GM19372 (cell line): ENCODE measurements around the gene AKIP1.
"Not testable (repeated sequence)": the region's sequence is repeated elsewhere in the genome, so short reads cannot be mapped to it uniquely, and the experiment has no call there.

ENCODE experiments used
- ATAC-seq: cut with Tn5 transposase; IDR thresholded peaks from one replicate; pipeline ENCODE4 v1.9.1; 2021; ENCODE audit warnings: mild to moderate bottlenecking, low read depth, moderate library complexity; ENCODE audit not compliant: unreplicated experiment

The AKIP1 gene

DNA sequence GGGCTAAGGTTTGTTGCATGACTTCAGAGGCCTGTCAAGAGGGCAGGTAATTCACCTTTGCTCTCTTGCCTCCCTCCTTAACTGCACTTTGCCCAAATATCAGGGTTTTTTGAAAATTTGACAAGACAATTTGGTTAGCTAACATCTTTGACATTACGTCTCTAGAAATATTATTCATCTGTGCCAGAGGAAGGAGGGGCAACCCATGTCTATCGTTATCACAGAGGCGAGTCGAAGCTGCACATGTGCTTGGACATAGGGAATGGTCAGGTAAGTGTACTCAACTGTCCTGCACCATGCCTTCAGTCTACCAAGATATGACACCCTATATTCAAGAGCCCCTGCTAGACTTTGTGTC lies 3.7 kb downstream of the AKIP1 start:
- ATAC-seq, result no peak

DNA sequence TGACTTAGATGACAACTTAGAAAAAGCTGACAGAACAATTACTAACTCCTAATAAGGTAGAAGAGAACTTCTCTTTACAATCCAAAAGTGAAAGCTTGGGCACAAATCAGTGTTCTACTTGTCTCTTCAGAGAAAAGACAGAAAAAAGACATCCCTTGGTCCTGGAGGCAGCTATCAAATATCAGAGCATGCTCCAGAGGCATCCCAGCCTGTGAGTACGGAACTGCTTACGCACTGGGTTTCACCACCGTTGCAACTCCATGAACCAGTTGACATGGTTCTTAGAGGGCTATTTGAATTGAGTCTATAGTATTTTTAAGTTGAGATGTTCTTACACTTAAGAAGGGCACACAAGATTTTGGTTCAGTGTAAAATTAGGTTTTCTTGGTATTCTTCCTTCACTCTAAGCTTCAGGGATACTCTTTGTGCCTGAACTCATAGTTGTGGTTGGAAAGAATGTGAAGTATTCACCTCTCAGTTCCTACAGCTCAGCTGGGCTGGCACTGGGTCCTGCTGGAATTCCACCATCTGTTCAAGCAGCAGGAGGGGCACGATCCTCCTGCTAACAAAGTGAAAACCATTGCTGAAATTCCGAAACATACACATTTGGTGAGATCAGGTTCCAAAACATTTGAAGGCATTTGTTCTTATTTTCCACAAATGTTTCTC lies 6.3 kb downstream of the AKIP1 start:
- no peak for ATAC-seq

DNA sequence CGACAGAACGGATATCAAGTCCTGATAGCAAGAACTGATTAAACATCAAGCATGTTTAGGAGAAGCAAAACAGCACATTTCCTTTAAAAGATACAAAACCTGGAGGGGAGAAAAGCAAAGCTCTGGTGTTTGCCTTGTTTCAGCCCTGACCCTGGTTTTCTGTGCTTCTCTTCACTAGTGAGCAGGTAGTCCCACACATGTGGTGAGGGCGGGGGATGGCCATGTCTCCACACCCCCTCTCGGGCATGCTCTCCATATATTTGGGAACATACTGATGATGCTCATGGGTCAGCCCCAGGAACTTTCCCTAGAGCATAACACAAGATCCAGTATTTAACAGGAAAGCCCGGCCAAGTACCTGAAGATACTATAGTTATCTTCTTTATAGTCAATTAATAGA lies 11.7 kb downstream of the AKIP1 start:
- ATAC-seq, result no peak

DNA sequence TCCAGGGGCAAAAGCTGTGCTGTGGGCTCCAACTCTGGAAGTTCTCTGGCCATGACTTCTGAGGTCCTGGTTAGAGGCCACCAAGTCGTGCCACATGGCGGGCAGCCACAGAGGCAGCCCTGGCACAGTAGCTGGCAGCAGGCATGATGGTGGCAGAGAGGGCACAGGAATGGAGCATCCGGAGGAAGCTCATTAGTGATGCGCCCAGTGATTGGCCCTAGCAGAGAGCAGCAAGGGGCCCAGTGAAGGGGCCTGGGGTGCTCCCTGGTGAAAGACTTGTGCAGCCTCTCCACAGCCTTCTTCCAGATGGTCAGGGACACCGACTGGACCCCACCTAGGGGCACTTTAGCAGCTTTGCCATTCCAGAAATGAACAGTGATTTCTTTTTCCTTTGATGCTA lies 14.7 kb downstream of the AKIP1 start:
- no peak for ATAC-seq

DNA sequence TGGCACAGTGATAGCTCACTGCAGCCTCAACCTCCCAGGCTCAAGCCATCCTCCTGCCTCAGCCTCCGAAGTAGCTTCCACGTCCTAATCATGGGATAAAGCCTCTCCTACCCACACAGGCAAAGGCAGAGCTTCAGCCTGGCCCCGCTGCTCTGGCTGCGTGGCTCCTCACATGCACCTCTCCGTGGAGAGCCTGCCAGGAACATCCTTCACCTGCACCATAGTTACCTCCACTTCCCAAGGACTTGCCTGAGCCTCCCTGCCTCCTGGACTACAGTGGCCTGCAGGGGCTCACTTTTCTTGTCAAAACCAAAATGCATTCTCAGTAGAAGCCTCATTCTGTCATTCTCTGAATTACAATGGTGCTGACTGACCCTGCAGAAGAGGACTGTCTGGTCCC lies 15.2 kb downstream of the AKIP1 start:
- no peak for ATAC-seq

DNA sequence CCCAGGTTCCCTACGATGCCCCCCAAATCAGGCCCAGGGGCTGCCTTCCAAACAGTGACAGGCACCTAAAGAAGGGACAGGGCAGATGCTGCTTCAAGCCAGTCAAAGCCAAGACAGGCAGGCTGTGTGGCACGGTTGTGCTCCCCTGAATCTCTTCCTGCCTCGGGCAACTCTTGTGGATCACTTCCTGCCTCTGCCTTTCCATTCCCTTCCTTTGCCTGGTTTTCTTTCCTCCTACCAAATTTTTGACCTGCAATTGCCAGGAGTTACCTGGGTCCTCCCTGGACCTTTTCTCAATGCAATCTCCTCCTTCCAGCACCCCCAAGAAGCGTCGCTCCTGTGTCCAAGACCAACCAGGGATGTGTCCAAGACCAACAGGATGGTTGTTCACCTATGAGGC lies 16.2 kb downstream of the AKIP1 start:
- ATAC-seq, result no peak

DNA sequence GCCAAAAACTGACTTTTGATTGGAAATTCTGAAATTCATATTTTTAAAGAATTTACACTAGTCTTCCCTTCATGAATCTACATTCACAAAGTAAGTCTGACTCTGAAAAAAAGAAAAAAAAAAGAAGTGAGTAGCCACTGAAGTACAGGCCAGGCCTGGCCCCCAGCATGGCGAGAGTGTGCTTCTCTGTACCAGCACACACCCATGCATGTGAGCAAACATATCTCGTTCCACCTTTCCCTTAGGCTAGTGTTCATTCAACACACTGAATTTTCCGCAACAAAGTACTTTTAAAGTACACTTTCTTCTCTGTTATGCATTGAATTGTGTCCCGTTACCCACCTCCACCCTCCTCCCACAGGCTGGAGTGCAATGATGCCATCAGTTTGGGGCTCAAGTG lies 17.2 kb downstream of the AKIP1 start:
- ATAC-seq, result no peak

DNA sequence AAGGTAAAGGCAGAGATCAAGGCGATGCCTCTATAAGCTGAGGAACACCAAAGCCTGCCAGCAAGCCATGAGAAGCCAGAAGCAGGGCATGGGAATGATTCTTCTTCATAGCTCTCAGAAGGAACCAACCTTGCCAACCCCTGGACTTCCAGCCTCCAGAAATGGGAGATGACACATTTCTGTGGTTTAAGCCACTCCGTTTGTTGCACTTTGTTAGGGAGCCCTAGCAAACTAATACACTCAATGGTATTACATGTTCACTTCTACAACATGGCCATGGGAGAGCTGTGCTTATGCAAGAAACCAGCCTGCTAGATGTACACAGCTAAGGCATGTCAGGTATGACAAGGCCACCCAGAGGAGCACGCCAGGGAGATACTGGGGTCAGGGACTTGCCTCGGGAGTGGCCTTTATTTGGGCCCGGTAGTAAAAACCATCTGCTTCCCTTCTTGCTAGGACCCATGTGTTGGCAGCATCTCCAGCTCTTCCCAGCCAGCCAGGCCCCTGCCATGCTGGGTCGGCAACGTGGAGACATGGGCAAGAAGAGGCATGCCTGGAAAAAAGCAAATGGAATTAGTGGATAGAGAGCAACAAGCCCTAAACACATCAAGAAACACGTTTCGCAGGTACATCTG lies 18.1 kb downstream of the AKIP1 start:
- no peak for ATAC-seq

DNA sequence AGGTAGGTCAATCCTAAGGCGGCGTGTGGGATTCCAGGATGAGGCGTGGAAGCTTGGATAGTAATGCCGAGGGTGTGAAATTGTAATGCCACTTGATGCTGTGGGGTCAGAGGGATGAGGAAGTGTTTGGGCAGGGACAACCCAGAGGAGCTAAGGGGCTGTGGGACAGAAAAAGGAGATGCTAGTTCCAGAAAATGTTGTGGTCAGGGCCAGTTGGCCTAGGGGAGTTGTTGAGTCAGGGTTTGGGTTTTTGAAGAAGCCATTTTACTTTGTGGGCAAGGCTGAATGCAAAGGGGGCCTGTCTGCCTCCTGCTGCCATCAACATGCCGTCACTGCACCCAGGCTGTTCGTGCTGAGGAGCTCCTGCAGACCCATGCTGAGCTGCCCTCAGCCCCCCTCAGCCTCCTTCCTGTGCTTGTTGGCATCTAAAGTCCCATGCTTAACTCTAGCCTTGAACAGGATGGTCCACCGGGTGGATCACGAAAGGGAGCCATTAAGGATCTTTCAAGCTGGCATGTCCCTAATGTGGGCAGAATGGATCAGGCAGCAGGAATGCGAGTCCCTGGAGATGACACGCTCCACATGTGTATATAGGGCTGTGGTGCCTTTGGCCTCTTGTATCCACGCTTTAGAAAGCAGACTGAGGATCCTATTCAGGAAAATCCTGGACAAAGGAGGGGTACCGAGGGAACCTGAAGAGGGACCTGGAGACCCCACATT lies 19.6 kb downstream of the AKIP1 start:
- ATAC-seq, result no peak

DNA sequence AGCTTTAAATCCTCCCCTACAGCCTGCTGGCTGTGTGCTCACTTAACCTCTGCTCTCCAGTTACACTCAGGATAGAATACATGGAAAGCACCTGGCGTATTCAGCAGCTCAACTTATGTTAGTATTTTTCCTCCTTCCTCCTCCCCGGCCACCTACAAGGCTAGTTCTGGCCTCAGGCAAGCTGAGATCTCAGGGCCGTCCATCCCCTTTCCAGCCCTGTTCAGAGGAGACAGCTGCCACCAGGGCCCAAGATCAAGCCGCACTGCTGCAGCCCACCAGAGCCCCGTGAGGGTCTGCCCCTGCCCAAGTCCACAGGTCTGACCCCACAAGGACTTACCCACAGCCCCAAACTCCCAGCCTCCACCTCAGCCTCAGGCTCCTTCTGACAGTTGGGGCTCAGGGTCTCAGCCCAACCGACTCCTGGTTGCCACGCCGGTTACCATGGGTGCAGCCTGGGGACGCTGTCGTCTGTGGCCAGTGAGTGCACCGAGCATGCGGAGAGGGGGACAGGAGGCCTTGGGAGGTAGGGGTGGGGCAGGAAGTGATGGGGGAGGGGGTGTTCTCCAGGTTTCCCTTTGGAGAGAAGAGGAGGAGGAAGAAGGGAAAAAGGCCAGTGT lies 21.7 kb downstream of the AKIP1 start, which contains the start of gene C11orf16:
C11orf16 (minus strand) TSS at position 384 of the 617 bp plus-strand sequence. CDS start 639 bp downstream, outside the sequence.
- ATAC-seq, result no peak

DNA sequence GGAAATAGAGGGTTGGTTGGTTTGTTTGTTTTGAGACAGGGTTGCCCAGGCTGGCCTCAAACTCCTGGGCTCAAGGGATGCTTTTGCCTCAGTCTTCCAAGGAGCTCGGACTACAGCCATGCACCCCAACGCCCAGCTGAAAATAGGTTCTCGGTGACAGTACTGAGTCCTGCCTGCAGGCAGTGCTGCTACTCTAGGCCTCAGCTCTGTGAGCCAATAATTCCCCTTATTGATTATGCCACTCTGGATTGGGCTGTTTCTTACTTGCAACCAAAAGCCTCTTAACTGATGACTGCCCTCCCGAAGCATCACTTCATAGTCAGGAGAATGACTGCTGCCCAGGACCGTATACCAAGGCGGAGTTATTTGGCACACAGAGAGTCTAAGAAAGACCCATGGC lies 22.9 kb downstream of the AKIP1 start:
- no peak for ATAC-seq

DNA sequence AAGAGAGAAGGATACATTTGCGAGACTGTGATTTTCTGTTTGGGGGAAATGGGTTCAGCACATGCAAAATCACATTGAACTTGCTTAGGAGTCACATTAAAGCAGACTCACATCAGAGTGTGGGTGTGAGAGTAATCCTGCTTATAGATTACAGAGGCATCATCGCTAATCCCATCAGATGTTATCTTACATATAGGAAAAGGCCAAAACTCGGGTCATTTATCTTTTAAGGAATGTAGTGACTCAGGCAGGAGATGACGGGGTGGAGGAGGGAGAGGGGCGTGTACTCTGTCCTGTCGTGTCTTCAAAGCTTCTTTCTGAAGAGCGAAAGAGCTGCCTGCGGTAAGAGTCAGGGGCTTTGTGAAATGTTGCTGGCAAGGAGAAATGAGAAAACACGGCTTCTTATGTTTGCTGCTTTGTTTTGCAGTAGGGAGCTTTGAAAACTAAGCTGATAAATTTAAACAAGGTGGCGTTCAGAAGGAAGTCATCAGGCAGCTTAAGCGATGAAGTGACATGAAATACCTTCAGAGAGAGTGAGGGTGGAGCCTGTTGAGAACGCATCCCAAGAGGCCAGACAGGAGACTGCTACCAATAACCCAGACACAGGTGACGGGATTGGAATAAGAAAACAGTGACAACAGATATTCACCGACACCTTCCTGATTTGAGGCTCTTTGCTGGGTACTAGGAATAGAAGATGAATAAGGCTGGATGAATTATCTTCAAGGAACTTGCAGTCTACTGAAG lies 23.9 kb downstream of the AKIP1 start:
- ATAC-seq, result no peak

DNA sequence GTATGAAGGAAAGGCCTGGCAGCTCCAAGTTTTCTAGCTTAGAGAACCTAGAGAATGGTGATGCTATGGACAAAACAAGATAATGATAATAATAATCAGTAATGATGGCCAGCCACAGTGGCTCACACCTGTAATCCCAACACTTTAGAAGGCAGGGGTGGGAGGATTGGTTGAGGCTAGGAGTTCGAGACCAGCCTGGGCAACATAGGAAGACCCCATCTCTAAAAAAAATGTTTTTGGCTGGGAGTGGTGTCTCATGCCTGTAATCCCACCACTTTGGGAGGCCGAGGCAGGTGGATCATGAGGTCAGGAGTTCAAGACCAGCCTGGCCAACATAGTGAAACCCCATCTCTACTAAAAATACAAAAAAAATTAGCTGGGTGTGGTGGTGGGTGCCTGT lies 24.8 kb downstream of the AKIP1 start:
- ATAC-seq, result not testable (repeated sequence)

DNA sequence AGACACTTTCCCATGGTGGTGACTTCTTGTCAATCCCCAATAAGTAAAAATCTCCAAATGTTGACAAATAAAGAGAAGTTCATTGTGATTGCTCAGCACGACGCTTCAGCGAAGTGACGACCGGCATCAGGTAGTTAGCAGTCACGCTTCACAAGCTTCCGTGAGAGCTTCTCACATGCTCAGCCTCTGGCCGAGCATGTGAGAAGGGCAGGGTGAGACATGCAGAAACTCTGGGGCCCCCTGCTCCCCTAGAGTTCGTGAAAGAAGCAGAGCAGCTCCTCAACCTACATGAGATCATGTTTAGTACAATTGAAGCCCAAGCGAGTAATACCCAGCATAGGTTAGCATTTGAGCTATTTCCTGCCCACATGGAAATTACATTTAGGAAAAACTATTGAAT lies 26.2 kb downstream of the AKIP1 start:
- no peak for ATAC-seq

DNA sequence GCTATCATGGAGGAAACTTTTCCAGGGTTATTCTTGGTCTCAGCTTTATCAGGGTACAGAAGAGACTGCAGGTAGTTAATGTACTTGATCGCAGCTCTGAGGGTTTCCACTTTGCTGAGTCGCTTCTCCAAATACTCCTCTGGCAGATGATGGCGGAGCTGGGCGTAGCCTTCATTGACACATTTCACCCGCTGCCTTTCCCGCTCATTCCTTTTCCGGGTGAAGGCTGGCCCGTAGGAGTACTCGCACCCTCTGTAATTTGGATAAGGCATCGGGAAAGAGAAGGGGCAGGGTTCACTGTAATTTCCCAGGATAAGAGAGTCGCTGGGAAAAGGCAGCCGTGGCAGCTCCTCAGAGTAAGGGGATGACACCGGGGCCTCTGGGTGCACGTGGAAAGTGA lies 26.7 kb downstream of the AKIP1 start:
- ATAC-seq, result no peak

DNA sequence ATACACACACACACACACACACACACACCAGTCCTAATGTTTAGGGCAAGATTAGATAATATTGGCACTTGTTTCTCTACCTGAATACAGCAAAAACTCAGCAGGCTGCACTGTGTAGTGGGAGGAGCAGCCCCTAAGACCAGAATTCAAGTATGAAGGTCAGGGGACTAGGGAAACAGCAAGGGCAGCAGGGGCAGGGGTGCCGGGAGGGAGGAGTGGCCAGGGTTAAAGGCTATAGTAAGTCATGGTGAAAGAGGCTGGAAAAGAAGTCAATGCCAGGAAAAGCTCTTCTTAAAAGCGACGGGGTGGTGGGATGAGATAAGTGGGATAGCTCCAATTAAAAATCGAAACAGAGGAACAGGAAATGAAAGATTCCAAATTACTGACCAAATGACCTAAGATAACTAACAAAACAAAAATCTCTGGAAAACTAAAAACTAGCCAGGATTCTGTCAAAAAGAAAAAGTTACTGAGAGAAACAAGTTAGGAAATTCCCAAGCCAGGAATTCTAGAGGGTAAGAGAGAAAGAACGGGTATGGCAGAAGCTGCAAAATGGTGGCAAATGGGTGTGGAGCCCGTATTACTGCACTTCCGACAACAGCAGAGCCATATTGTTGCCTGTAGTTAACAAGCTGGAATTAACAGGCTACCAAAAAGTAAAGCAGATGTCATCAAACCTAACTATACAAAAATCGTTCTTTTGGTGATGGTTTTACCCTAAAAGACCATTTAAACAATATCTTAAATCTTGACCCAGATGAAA lies 30.5 kb downstream of the AKIP1 start:
- no peak for ATAC-seq

DNA sequence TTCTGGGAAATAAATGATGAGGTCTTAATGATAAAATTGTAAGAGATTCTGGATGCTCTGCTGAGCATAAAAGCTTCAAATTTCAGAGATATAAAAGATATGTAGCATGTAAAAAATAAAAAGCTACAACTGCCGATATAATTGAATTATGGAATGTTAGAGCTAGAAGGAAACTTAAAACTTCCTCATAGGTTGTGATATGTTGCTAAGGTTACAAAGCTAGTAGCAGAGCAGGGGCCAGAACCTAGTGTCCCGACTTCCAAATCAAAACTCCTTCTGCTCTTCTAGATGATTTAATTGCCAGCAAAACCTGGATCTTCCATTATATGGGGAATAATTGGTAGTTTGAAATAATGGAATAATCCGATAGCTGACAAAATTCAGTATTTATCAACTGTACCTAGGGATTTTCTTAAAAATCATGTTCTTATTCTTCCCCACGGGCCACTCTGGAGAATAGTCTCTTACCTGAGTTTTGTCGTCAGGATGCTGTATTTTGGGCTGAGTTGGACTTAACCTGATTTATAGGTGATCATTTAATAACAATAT lies 31.6 kb downstream of the AKIP1 start, which contains the start of gene ASCL3:
ASCL3 (minus strand) TSS at position 499 of the 549 bp plus-strand sequence. CDS start 4,855 bp downstream, outside the sequence.
- no peak for ATAC-seq

DNA sequence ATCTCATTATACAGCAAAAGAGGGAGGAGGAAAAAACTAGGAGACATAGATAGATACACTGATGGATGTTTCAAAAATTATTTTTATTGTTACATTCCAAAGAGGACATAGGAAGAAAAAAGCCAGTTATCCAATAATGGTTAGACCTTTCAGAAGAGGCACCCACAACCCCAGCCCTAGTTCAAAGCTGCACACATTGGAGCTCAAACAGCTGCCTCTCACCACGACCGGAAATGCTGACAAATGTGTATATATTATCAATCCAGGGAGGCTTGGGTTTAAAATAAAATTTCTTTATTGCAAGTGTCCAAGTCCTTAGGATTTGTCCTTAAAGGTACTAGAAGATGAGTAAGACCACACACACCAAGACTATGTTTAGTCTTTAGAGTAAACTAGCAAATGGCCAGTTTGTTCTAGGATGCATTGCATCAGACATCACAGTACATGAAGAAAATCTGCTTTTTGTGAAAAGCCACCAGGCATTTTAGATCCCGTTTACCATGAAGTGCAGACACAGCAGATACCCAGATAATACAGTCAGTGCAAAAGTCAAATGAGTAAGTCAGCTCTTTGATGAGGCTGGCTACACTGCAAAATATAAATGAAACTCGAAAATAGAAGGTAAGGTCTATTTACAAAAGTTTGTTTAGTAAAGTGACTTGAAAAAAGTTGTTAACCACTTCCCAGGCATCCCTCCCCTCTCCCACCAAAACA lies 36.4 kb downstream of the AKIP1 start:
- ATAC-seq, result no peak

DNA sequence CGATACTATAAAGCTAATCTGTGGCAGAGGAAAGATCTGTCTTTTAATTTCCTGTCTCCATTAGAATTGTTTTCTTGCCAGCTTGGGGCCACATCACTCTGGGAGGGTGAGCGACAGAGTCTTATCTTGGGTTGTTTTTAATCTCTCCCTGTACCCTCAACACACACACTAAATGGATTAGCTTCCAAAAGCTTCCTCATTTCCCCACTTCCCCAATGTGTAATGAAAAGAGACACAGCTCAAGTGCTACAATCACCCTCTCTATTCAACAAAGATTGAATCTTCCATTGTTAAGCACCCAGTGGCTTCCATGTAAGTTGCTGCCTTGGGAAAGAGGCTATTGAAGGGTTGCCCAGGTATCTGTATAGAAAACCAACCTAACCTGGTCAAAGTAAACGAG lies 37.9 kb downstream of the AKIP1 start:
- no peak for ATAC-seq
